Measurements from ENCODE around the gene OVCA2.

Gene OVCA2

GRCh38 chr17:2022647-2023240, 19.1 kb upstream of the OVCA2 start:
- no peak for DNase-seq (ENCODE audit: low read depth in 2 of 2)
- H3K4me3 ChIP-seq (replicated peaks in 1 of 2; ENCODE audit: low read depth in 2 of 2, low read length in 2 of 2): no peak overlapping the region
- no peak for TF ChIP-seq CTCF (IDR thresholded peaks at IDR 0.05; ENCODE audit: low read depth, low read length)

GRCh38 chr17:2023256-2023655, 18.6 kb upstream of the OVCA2 start:
- TF ChIP-seq CTCF (IDR thresholded peaks at IDR 0.05; ENCODE audit: low read depth, low read length): no peak
- H3K4me3 ChIP-seq (replicated peaks in 1 of 2; ENCODE audit: low read depth in 2 of 2, low read length in 2 of 2): no peak overlapping the region
- no peak for DNase-seq (ENCODE audit: low read depth in 2 of 2)

GRCh38 chr17:2023692-2024571, 17.9 kb upstream of the OVCA2 start:
- H3K4me3 ChIP-seq (replicated peaks in 1 of 2; ENCODE audit: low read depth in 2 of 2, low read length in 2 of 2): peak overlapping the region; percentile 26 to 33
- TF ChIP-seq CTCF (IDR thresholded peaks at IDR 0.05; ENCODE audit: low read depth, low read length): no peak
- peak; percentile 51 to 75 for DNase-seq (ENCODE audit: low read depth in 2 of 2)

- TF ChIP-seq CTCF (IDR thresholded peaks at IDR 0.05; ENCODE audit: low read depth, low read length): no peak
- peak in 1 of 2 donors; percentile 16 for DNase-seq (ENCODE audit: low read depth in 2 of 2)
- peak overlapping the region; percentile 33 to 38 for H3K4me3 ChIP-seq (replicated peaks in 1 of 2; ENCODE audit: low read depth in 2 of 2, low read length in 2 of 2)
These were observed 17.1 kb upstream of the OVCA2 start for GRCh38 chr17:2024572-2025219.

- peak; percentile 45 to 64 for DNase-seq (ENCODE audit: low read depth in 2 of 2)
- TF ChIP-seq CTCF (IDR thresholded peaks at IDR 0.05; ENCODE audit: low read depth, low read length): no peak
- H3K4me3 ChIP-seq (replicated peaks in 1 of 2; ENCODE audit: low read depth in 2 of 2, low read length in 2 of 2): peak within 1 kb of the TSS; percentile 38 to 39
These were observed 16.6 kb upstream of the OVCA2 start, which contains the start of gene RTN4RL1 for GRCh38 chr17:2025220-2025621. Gene RTN4RL1, minus strand, starts transcription at chr17:2025334. Its CDS starts 469 bp downstream, at chr17:2024865.

GRCh38 chr17:2025622-2026309, 16.1 kb upstream of the OVCA2 start:
- DNase-seq (ENCODE audit: low read depth in 2 of 2): peak; percentile 68 to 74
- H3K4me3 ChIP-seq (replicated peaks in 1 of 2; ENCODE audit: low read depth in 2 of 2, low read length in 2 of 2): peak overlapping the region; percentile 38 to 39
- peak; percentile 86 for TF ChIP-seq CTCF (IDR thresholded peaks at IDR 0.05; ENCODE audit: low read depth, low read length)
